Endothelial cell (in vitro differentiated cells): ENCODE data around the gene KRTAP4-5. TPM values are rescaled to one million over a fixed set of nuclear protein-coding genes. Genes with fewer than 3 reads are reported as not detected.

ENCODE experiments used
- DNase-seq: peaks from one replicate; pipeline ENCODE4 v3.0.0; 2021; ENCODE audit warnings: low spot score
- H3K27ac Mint-ChIP-seq: one replicate; pipeline ENCODE4 v1.8.0; 2021; ENCODE audit warnings: mixed read lengths, inconsistent platforms; ENCODE audit not compliant: unreplicated experiment
- H3K27me3 Mint-ChIP-seq: one replicate; pipeline ENCODE4 v1.8.0; 2021; ENCODE audit warnings: mild to moderate bottlenecking, moderate library complexity, mixed read lengths, inconsistent platforms; ENCODE audit not compliant: unreplicated experiment
- H3K36me3 Mint-ChIP-seq: one replicate; pipeline ENCODE4 v1.8.0; 2021; ENCODE audit warnings: mild to moderate bottlenecking, low read depth, mixed read lengths, inconsistent platforms; ENCODE audit not compliant: unreplicated experiment
- H3K4me1 Mint-ChIP-seq: one replicate; pipeline ENCODE4 v1.8.0; 2021; ENCODE audit warnings: mild to moderate bottlenecking, mixed read lengths, inconsistent platforms; ENCODE audit not compliant: unreplicated experiment
- H3K4me3 Mint-ChIP-seq: one replicate; pipeline ENCODE4 v1.8.0; 2021; ENCODE audit warnings: mild to moderate bottlenecking, mixed read lengths, inconsistent platforms; ENCODE audit not compliant: unreplicated experiment
- H3K9me3 Mint-ChIP-seq: one replicate; pipeline ENCODE4 v1.8.0; 2021; ENCODE audit warnings: mixed read lengths, inconsistent platforms; ENCODE audit not compliant: unreplicated experiment
- CTCF ChIP-seq: fragments of 200-600 bp; sonication (generic); IDR thresholded peaks from one replicate; pipeline ENCODE4 v1.5.0; 2021; ENCODE audit warnings: antibody characterized with exemption; ENCODE audit not compliant: unreplicated experiment
- total RNA-seq: library from RNA; stranded (reverse); fragmentation: NEBNext Ultra II Directional; extraction: Animal tissue kit (Norgen Biotek cat#: 25700); gene quantifications from one replicate; pipeline ENCODE4 v1.2.1, GENCODE V29; 2021; ENCODE audit not compliant: unreplicated experiment

KRTAP4-5 gene
- total RNA-seq, 1 donor from 2014 or later = not detected

- no peak for DNase-seq
Measured at GRCh38 chr17:41176744-41177387, 27.2 kb upstream of the KRTAP4-5 start.

GRCh38 chr17:41171886-41172285 lies 22.3 kb upstream of the KRTAP4-5 start:
- H3K36me3 Mint-ChIP-seq = no peaks in the 10 kb centered on the region
- no peak for TF ChIP-seq CTCF
- no peaks in the 10 kb centered on the region for H3K27me3 Mint-ChIP-seq
- H3K4me1 Mint-ChIP-seq = no peaks in the 10 kb centered on the region
- no peak for DNase-seq
- no peaks in the 10 kb centered on the region for H3K9me3 Mint-ChIP-seq
- no peak overlapping the region for H3K27ac Mint-ChIP-seq
- H3K4me3 Mint-ChIP-seq = no peak overlapping the region

More at GRCh38 chr17:41176744-41177387, 27.2 kb upstream of the KRTAP4-5 start:
- H3K27ac Mint-ChIP-seq = no peak overlapping the region
- no peak overlapping the region for H3K4me3 Mint-ChIP-seq
- TF ChIP-seq CTCF = no peak
- no peaks in the 10 kb centered on the region for H3K9me3 Mint-ChIP-seq
- no peaks in the 10 kb centered on the region for H3K27me3 Mint-ChIP-seq
- no peaks in the 10 kb centered on the region for H3K4me1 Mint-ChIP-seq
- H3K36me3 Mint-ChIP-seq = no peaks in the 10 kb centered on the region

GRCh38 chr17:41168121-41168520 lies 18.5 kb upstream of the KRTAP4-5 start, which contains the start of gene KRTAP4-3:
TSS of gene KRTAP4-3 (minus strand) at chr17:41168221. CDS start at chr17:41168172, 49 bp downstream.
- no peak for TF ChIP-seq CTCF
- Mint-ChIP-seq H3K4me1 (no peaks in the 10 kb centered on the region), H3K4me3 (no peak within 1 kb of the TSS), H3K36me3 (no peaks in the 10 kb centered on the region), H3K27ac (no peak within 1 kb of the TSS), H3K9me3 (no peaks in the 10 kb centered on the region), H3K27me3 (no peaks in the 10 kb centered on the region)
- no peak for DNase-seq

- no peaks in the 10 kb centered on the region for H3K27me3 Mint-ChIP-seq
- no peaks in the 10 kb centered on the region for H3K4me1 Mint-ChIP-seq
- no peak for DNase-seq
- no peaks in the 10 kb centered on the region for H3K9me3 Mint-ChIP-seq
- H3K36me3 Mint-ChIP-seq = no peaks in the 10 kb centered on the region
- no peak overlapping the region for H3K4me3 Mint-ChIP-seq
- no peak for TF ChIP-seq CTCF
- no peak overlapping the region for H3K27ac Mint-ChIP-seq
Measured at GRCh38 chr17:41167561-41167960, 17.9 kb upstream of the KRTAP4-5 start.

GRCh38 chr17:41163828-41164227 lies 14.2 kb upstream of the KRTAP4-5 start:
- DNase-seq = no peak
- TF ChIP-seq CTCF = no peak
- H3K27ac Mint-ChIP-seq = no peak overlapping the region
- no peaks in the 10 kb centered on the region for H3K36me3 Mint-ChIP-seq
- H3K9me3 Mint-ChIP-seq = no peaks in the 10 kb centered on the region
- no peaks in the 10 kb centered on the region for H3K4me1 Mint-ChIP-seq
- H3K27me3 Mint-ChIP-seq = no peaks in the 10 kb centered on the region
- no peak overlapping the region for H3K4me3 Mint-ChIP-seq
